ENCODE results near the gene ZSWIM1. TPM values are rescaled to one million over a fixed set of nuclear protein-coding genes. Genes with fewer than 3 reads are reported as not detected.

Gene ZSWIM1
- total and polyA plus RNA-seq, 2 of the 13 experiments (the other 11 are each of a cell fraction or from before 2014, with no cell fraction given) = 9.5 to 11.7 TPM

DNA sequence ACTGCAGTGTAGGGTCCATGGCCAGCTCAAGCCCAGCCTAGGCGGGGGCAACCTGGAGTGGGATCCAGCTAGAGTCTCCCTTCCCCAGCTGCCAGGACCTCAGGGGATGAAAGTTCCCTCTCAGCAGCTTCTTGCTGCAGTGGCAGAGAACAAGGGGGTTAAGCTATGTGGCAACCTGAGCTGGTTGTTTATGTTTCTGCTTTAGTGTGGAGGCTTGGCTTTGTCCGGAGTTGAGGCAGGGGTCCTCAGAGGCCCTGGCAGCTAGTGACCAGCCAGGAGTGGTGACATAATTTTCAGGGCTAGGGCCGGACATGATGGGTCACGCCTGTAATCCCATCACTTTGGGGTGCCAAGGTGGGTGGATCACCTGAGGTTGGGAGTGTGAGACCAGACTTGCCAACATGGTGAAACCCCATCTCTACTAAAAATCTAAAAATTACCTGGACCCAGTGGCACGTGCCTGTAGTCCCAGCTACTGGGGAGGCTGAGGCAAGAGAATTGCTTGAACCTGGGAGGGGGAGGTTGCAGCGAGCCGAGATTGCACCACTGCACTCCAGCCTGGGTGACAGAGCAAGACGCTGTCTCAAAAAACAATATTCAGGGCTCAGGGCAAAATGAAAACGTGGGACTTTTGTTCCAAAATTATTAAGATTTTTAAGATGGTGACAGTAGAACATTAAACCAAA is 44.9 kb downstream of the ZSWIM1 start (continued):
- TF ChIP-seq, protein P1, sequence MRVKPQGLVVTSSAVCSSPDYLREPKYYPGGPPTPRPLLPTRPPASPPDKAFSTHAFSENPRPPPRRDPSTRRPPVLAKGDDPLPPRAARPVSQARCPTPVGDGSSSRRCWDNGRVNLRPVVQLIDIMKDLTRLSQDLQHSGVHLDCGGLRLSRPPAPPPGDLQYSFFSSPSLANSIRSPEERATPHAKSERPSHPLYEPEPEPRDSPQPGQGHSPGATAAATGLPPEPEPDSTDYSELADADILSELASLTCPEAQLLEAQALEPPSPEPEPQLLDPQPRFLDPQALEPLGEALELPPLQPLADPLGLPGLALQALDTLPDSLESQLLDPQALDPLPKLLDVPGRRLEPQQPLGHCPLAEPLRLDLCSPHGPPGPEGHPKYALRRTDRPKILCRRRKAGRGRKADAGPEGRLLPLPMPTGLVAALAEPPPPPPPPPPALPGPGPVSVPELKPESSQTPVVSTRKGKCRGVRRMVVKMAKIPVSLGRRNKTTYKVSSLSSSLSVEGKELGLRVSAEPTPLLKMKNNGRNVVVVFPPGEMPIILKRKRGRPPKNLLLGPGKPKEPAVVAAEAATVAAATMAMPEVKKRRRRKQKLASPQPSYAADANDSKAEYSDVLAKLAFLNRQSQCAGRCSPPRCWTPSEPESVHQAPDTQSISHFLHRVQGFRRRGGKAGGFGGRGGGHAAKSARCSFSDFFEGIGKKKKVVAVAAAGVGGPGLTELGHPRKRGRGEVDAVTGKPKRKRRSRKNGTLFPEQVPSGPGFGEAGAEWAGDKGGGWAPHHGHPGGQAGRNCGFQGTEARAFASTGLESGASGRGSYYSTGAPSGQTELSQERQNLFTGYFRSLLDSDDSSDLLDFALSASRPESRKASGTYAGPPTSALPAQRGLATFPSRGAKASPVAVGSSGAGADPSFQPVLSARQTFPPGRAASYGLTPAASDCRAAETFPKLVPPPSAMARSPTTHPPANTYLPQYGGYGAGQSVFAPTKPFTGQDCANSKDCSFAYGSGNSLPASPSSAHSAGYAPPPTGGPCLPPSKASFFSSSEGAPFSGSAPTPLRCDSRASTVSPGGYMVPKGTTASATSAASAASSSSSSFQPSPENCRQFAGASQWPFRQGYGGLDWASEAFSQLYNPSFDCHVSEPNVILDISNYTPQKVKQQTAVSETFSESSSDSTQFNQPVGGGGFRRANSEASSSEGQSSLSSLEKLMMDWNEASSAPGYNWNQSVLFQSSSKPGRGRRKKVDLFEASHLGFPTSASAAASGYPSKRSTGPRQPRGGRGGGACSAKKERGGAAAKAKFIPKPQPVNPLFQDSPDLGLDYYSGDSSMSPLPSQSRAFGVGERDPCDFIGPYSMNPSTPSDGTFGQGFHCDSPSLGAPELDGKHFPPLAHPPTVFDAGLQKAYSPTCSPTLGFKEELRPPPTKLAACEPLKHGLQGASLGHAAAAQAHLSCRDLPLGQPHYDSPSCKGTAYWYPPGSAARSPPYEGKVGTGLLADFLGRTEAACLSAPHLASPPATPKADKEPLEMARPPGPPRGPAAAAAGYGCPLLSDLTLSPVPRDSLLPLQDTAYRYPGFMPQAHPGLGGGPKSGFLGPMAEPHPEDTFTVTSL (CRISPR knock-in tag; IDR thresholded peaks at IDR 0.05; ENCODE audit: borderline replicate concordance) = 0 out of 2 replicates have a peak, but pooled peaks have one; percentile 23
- TF ChIP-seq NBN (conservative IDR thresholded peaks at IDR 0.05) (no peak), ZFP90 (CRISPR knock-in tag; IDR thresholded peaks at IDR 0.05; ENCODE audit: borderline replicate concordance) (0 out of 2 replicates have a peak, but pooled peaks have one; percentile 35), ZMYM4 (CRISPR knock-in tag; IDR thresholded peaks at IDR 0.05) (0 out of 2 replicates have a peak, but pooled peaks have one; percentile 44), MAF1 (CRISPR knock-in tag; IDR thresholded peaks at IDR 0.05; ENCODE audit: borderline replicate concordance) (no peak), ZNF724P (CRISPR knock-in tag; IDR thresholded peaks at IDR 0.05; ENCODE audit: borderline replicate concordance) (peak; percentile 14; the same call in 1 of the 2 replicates), ZNF563 (CRISPR knock-in tag; IDR thresholded peaks at IDR 0.05) (0 out of 2 replicates have a peak, but pooled peaks have one; percentile 51), ADNP (CRISPR knock-in tag; IDR thresholded peaks at IDR 0.05) (0 out of 2 replicates have a peak, but pooled peaks have one; percentile 4), FOXA1 (IDR thresholded peaks at IDR 0.05) (no peak), FOXA1 (CRISPR knock-in tag; IDR thresholded peaks at IDR 0.05) (peak; percentile 14; the same call in 1 of the 2 replicates), MTA1 (CRISPR knock-in tag; IDR thresholded peaks at IDR 0.05; ENCODE audit: borderline replicate concordance) (peak; percentile 82; the same call in 1 of the 2 replicates), GATAD2A (CRISPR knock-in tag; IDR thresholded peaks at IDR 0.05) (peak; percentile 57), EP300 (IDR thresholded peaks at IDR 0.05; ENCODE audit: low read depth in 2 of 2, low read length in 2 of 2) (peak in 1 of 2 experiments; percentile 37; a peak in 1 of 4 replicates), EP300 (CRISPR knock-in tag; IDR thresholded peaks at IDR 0.05; ENCODE audit: borderline replicate concordance) (no peak), ZNF550 (CRISPR knock-in tag; IDR thresholded peaks at IDR 0.05; ENCODE audit: borderline replicate concordance) (0 out of 2 replicates have a peak, but pooled peaks have one; percentile 30)
- TF ChIP-seq, protein P2, sequence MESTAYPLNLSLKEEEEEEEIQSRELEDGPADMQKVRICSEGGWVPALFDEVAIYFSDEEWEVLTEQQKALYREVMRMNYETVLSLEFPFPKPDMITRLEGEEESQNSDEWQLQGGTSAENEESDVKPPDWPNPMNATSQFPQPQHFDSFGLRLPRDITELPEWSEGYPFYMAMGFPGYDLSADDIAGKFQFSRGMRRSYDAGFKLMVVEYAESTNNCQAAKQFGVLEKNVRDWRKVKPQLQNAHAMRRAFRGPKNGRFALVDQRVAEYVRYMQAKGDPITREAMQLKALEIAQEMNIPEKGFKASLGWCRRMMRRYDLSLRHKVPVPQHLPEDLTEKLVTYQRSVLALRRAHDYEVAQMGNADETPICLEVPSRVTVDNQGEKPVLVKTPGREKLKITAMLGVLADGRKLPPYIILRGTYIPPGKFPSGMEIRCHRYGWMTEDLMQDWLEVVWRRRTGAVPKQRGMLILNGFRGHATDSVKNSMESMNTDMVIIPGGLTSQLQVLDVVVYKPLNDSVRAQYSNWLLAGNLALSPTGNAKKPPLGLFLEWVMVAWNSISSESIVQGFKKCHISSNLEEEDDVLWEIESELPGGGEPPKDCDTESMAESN (CRISPR knock-in tag; conservative IDR thresholded peaks at IDR 0.05) = 0 out of 2 replicates have a peak, but pooled peaks have one; percentile 24
- TF ChIP-seq, protein P3, sequence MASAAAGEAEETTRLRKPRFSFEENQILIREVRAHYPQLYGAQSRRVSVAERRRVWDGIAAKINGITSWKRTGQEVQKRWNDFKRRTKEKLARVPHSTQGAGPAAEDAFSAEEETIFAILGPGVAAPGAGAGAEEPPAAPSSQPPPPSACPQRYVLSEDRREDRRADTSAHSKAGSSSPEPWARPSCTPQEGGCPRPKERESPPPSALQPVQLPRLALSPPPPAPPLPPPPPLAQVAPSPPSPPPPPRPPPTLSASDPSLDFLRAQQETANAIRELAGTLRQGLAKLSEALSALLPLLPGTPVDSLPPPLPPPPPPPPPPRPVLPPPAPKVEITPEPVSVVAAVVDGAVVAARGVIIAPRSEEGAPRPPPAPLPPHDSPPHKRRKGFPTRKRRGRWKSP (CRISPR knock-in tag; IDR thresholded peaks at IDR 0.05) = 0 out of 2 replicates have a peak, but pooled peaks have one; percentile 35
- TF ChIP-seq, protein P4, sequence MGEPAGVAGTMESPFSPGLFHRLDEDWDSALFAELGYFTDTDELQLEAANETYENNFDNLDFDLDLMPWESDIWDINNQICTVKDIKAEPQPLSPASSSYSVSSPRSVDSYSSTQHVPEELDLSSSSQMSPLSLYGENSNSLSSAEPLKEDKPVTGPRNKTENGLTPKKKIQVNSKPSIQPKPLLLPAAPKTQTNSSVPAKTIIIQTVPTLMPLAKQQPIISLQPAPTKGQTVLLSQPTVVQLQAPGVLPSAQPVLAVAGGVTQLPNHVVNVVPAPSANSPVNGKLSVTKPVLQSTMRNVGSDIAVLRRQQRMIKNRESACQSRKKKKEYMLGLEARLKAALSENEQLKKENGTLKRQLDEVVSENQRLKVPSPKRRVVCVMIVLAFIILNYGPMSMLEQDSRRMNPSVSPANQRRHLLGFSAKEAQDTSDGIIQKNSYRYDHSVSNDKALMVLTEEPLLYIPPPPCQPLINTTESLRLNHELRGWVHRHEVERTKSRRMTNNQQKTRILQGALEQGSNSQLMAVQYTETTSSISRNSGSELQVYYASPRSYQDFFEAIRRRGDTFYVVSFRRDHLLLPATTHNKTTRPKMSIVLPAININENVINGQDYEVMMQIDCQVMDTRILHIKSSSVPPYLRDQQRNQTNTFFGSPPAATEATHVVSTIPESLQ (CRISPR knock-in tag; conservative IDR thresholded peaks at IDR 0.05) = no peak
